ENCODE data around the gene ALDOA.
"Not testable (repeated sequence)": the region's sequence is repeated elsewhere in the genome, so short reads cannot be mapped to it uniquely, and the experiment has no call there.

Gene ALDOA

GRCh38 chr16:30030011-30030685 lies 35.4 kb upstream of the ALDOA start:
- Mint-ChIP-seq H3K4me1 (ENCODE audit: low read depth) (peaks cover 9% of the 10 kb centered on the region), H3K9me3 (no peaks in the 10 kb centered on the region), H3K27ac (no peak overlapping the region), H3K4me3 (no peak overlapping the region), H3K27me3 (peaks cover 62% of the 10 kb centered on the region), H3K36me3 (ENCODE audit: low read depth) (no peaks in the 10 kb centered on the region)
- DNase-seq: no peak

GRCh38 chr16:30030841-30031413 lies 34.6 kb upstream of the ALDOA start, which contains the start of gene TLCD3B:
Gene TLCD3B, minus strand, starts transcription at chr16:30031271. Its CDS starts 744 bp downstream, at chr16:30030527.
- no peaks in the 10 kb centered on the region for H3K36me3 Mint-ChIP-seq (ENCODE audit: low read depth)
- no peak for DNase-seq
- peaks cover 9% of the 10 kb centered on the region for H3K4me1 Mint-ChIP-seq (ENCODE audit: low read depth)
- H3K27ac Mint-ChIP-seq: no peak within 1 kb of the TSS
- peaks cover 62% of the 10 kb centered on the region for H3K27me3 Mint-ChIP-seq
- H3K9me3 Mint-ChIP-seq: no peaks in the 10 kb centered on the region
- H3K4me3 Mint-ChIP-seq: no peak within 1 kb of the TSS

GRCh38 chr16:30031477-30031918 lies 34.1 kb upstream of the ALDOA start:
- H3K27ac Mint-ChIP-seq: no peak overlapping the region
- H3K4me3 Mint-ChIP-seq: no peak overlapping the region
- no peaks in the 10 kb centered on the region for H3K36me3 Mint-ChIP-seq (ENCODE audit: low read depth)
- no peaks in the 10 kb centered on the region for H3K9me3 Mint-ChIP-seq
- H3K4me1 Mint-ChIP-seq (ENCODE audit: low read depth): peaks cover 9% of the 10 kb centered on the region
- peaks cover 61% of the 10 kb centered on the region for H3K27me3 Mint-ChIP-seq
- no peak for DNase-seq

GRCh38 chr16:30032083-30032819 lies 33.3 kb upstream of the ALDOA start:
- Mint-ChIP-seq H3K27me3 (peaks cover 53% of the 10 kb centered on the region), H3K36me3 (ENCODE audit: low read depth) (no peaks in the 10 kb centered on the region), H3K4me1 (ENCODE audit: low read depth) (peaks cover 9% of the 10 kb centered on the region), H3K27ac (no peak overlapping the region), H3K4me3 (no peak overlapping the region), H3K9me3 (no peaks in the 10 kb centered on the region)
- DNase-seq: peak; percentile 71

DNA sequence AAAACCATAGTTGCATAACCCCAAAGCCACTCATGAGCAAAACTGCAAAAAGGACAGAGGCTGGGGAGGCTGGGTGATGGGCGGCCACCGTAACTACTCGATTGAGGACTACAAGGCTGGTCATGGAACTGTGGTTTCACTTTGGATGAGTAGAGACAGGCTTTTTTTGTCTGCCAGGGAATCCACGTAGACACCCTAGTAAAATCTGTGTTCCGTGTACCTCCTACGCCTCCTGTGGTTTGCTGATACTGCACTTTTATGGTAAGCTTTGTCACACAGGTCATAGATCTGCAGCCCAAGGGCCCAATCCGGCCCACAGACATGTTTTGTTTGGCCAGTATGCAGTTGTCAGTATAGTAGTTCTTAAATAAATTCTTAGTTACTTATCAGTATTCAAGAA lies 32.3 kb upstream of the ALDOA start:
- Mint-ChIP-seq H3K36me3 (ENCODE audit: low read depth) (no peaks in the 10 kb centered on the region), H3K27ac (no peak overlapping the region), H3K4me3 (no peak overlapping the region), H3K4me1 (ENCODE audit: low read depth) (peaks cover 9% of the 10 kb centered on the region), H3K9me3 (no peaks in the 10 kb centered on the region), H3K27me3 (peaks cover 43% of the 10 kb centered on the region)
- DNase-seq: no peak

GRCh38 chr16:30040221-30040620 lies 25.3 kb upstream of the ALDOA start:
- DNase-seq: no peak
- Mint-ChIP-seq H3K9me3 (no peaks in the 10 kb centered on the region), H3K27me3 (peaks cover 5% of the 10 kb centered on the region), H3K4me3 (no peak overlapping the region), H3K36me3 (ENCODE audit: low read depth) (no peaks in the 10 kb centered on the region), H3K4me1 (ENCODE audit: low read depth) (no peaks in the 10 kb centered on the region), H3K27ac (no peak overlapping the region)

- H3K36me3 Mint-ChIP-seq (ENCODE audit: low read depth); DNase-seq; H3K4me3 Mint-ChIP-seq; H3K4me1 Mint-ChIP-seq (ENCODE audit: low read depth); H3K27me3 Mint-ChIP-seq; H3K9me3 Mint-ChIP-seq; H3K27ac Mint-ChIP-seq: not testable (repeated sequence)
Observed at GRCh38 chr16:30040690-30041089, 24.9 kb upstream of the ALDOA start.

DNA sequence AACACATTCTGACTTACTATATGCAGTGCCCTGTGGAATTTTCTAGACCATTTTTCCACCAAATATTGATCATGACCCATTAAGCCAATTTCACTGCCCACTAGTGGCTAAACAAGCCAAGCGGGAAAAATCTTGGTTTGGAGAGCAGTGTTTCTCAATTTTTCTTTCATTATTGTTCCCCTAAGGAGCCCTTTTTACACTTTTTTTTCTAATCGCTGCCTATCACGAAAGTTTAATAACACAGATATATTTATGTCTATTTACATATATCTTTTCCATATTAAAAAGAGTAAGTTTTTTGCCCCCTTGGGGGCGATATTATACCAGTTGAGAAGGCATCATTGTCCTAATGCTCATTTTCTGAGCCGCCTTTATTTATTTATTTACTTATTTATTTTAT lies 23.7 kb upstream of the ALDOA start:
- Mint-ChIP-seq H3K9me3 (no peaks in the 10 kb centered on the region), H3K36me3 (ENCODE audit: low read depth) (no peaks in the 10 kb centered on the region), H3K27ac (no peak overlapping the region), H3K27me3 (peaks cover 5% of the 10 kb centered on the region), H3K4me1 (ENCODE audit: low read depth) (no peaks in the 10 kb centered on the region), H3K4me3 (no peak overlapping the region)
- DNase-seq: no peak

DNA sequence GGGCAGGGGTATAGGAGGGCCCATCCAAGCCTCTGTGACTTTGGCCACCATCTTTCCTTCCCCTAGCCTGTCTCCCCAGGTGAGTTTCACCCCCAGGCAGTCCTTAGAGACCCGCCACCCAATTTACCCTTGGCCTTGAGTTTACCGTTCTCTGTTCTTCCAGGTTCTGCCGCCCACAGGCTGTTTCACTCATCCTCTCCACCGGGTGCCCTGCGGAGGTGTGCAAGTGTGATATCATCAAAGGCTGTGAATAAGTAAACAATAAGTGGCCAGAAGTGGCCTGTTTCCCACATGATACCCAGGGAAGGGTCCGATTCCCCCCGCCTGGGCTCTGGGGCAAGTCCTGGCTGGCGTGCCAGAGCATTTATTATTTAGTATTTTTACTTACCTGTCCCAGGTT lies 19.4 kb upstream of the ALDOA start:
- no peak for DNase-seq
- no peak overlapping the region for H3K27ac Mint-ChIP-seq
- H3K27me3 Mint-ChIP-seq: peaks cover 3% of the 10 kb centered on the region
- no peak overlapping the region for H3K4me3 Mint-ChIP-seq
- no peaks in the 10 kb centered on the region for H3K36me3 Mint-ChIP-seq (ENCODE audit: low read depth)
- no peaks in the 10 kb centered on the region for H3K9me3 Mint-ChIP-seq
- H3K4me1 Mint-ChIP-seq (ENCODE audit: low read depth): no peaks in the 10 kb centered on the region

DNA sequence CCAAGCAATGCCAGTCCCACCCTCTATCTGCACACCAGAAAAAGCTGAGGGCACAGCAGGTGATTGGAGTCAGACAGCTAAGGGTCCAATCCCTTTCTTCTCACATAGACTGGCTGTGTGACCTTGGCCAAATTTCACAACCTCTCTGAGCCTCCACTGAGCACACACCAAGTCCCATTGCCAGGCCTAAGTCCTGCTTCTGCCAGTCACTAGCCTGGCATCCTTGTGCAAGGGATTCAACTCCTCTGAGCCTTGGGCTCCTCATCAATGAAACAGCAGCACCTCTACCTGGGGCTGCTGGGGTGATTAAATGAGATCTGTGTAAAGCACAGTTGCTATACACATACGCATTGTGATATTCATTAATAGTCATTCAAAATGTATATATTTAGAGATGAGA lies 19.0 kb upstream of the ALDOA start:
- H3K9me3 Mint-ChIP-seq: no peaks in the 10 kb centered on the region
- peaks cover 3% of the 10 kb centered on the region for H3K27me3 Mint-ChIP-seq
- no peak overlapping the region for H3K27ac Mint-ChIP-seq
- H3K36me3 Mint-ChIP-seq (ENCODE audit: low read depth): no peaks in the 10 kb centered on the region
- peaks cover 2% of the 10 kb centered on the region for H3K4me1 Mint-ChIP-seq (ENCODE audit: low read depth)
- no peak overlapping the region for H3K4me3 Mint-ChIP-seq
- no peak for DNase-seq

DNA sequence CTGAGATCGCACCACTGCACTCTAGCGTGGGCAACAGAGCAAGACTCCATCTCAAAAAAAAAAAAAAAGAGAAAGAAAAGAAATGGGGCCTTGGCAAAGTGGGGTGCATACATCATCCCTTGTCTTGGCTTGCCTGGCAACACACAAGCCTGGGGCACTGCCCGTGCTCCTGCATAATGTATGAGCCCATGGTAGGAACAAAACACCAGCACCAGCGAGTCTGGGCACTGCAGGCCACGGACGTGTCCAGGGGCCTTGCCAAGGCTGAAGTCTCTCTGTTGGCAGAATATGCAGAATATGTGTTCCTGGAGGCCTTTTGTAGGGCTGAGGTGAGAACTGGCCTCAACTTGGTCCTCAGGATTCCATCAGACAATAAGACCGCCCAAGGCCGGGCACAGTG lies 15.7 kb upstream of the ALDOA start:
- H3K36me3 Mint-ChIP-seq (ENCODE audit: low read depth): no peaks in the 10 kb centered on the region
- DNase-seq: no peak
- H3K9me3 Mint-ChIP-seq: no peaks in the 10 kb centered on the region
- H3K4me1 Mint-ChIP-seq (ENCODE audit: low read depth): peaks cover 17% of the 10 kb centered on the region
- no peak overlapping the region for H3K27ac Mint-ChIP-seq
- H3K27me3 Mint-ChIP-seq: no peaks in the 10 kb centered on the region
- no peak overlapping the region for H3K4me3 Mint-ChIP-seq

- Mint-ChIP-seq H3K36me3 (ENCODE audit: low read depth) (no peaks in the 10 kb centered on the region), H3K27ac (peak overlapping the region; percentile 80), H3K4me1 (ENCODE audit: low read depth) (peaks cover 25% of the 10 kb centered on the region), H3K27me3 (no peaks in the 10 kb centered on the region), H3K4me3 (peak overlapping the region; percentile 62), H3K9me3 (no peaks in the 10 kb centered on the region)
- no peak for DNase-seq
Observed at GRCh38 chr16:30051518-30051917, 14.0 kb upstream of the ALDOA start.

GRCh38 chr16:30052671-30053372 lies 12.7 kb upstream of the ALDOA start:
- peak overlapping the region; percentile 90 for H3K27ac Mint-ChIP-seq
- H3K4me3 Mint-ChIP-seq: peak overlapping the region; percentile 83
- H3K36me3 Mint-ChIP-seq (ENCODE audit: low read depth): no peaks in the 10 kb centered on the region
- H3K9me3 Mint-ChIP-seq: no peaks in the 10 kb centered on the region
- H3K27me3 Mint-ChIP-seq: no peaks in the 10 kb centered on the region
- DNase-seq: peak; percentile 93
- H3K4me1 Mint-ChIP-seq (ENCODE audit: low read depth): peaks cover 25% of the 10 kb centered on the region

DNA sequence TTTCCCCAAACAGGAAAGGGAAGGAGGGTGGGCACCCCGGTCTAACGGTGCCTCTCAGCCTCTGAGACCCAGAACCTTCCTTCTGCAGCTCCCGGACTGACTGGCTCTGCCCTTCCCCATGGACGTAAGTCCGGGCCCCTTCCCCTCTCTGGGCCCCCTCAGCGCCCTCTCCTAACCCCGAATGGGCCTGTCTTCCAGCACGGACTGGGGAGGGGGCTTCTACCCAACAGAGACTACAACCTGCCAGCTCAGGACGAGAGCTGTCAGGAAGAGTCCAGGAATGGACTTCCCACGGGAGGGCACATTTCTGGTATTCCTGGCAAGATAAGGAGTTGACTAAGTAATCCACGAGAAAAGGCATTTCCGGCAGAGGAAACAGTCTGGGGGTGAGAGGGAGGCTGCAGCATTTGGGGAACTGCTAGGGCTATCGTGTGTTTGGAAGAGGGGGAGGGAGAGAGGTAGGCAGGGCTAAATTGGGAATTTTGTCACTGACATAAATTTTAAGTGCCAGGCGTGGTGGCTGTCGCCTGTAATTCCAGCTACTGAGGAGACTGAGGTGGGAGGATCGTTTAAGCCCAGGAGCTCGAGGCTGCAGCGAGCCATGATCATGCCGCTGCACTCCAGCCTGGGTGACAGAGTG lies 12.1 kb upstream of the ALDOA start:
- H3K27ac Mint-ChIP-seq: peak overlapping the region; percentile 16
- peaks cover 25% of the 10 kb centered on the region for H3K4me1 Mint-ChIP-seq (ENCODE audit: low read depth)

More for the DNA sequence above, 12.1 kb upstream of the ALDOA start:
- Mint-ChIP-seq H3K4me3 (peak overlapping the region; percentile 83), H3K27me3 (no peaks in the 10 kb centered on the region), H3K36me3 (ENCODE audit: low read depth) (no peaks in the 10 kb centered on the region), H3K9me3 (no peaks in the 10 kb centered on the region)
- DNase-seq: no peak
